ENCODE measurements around the gene LGALS7.

GRCh38 chr19:38744874-38745273 lies 28.4 kb downstream of the LGALS7 start:
- TF ChIP-seq CTCF (IDR thresholded peaks at IDR 0.05; ENCODE audit: insufficient read depth, low read length, poor library complexity, severe bottlenecking), result no peak
- TF ChIP-seq EZH2phosphoT487 (conservative IDR thresholded peaks at IDR 0.05; ENCODE audit: low read length), result no peak

All from SU-DHL-6 (cell line).